ENCODE data around the gene MAGED1.

MAGED1 gene

DNA sequence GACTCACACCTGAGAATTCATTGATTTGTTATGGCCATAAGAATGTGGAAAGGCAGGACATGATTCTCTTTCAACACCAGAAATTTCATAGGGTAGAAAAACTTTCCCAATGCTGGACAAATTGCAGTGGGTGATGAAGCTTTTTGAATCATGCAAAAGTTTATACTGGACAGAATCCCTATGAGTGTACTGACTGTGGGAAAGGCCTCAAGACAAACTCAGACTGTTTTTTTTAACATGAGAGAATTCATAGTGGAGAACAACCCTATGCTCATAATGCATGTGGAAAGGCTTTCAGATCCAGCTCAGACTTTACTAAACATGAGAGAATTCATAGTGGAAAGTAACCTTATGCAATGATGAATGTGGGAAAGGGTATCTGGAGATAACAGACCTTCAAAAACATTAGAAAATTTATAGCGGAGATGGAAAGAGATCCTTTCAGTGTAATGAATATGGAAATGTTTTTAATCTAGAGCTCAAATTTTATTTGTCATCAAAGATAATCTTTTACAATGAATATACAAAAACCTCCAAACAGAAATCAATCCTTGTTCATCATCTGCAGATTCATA is 36.2 kb upstream of the MAGED1 start:
- Histone ChIP-seq H3F3A (ENCODE audit: insufficient read depth, low read length) (peaks cover under 1% of the 10 kb centered on the region; the same call in 1 of the 2 replicates), H3K9me2 (replicated peaks; ENCODE audit: insufficient read depth, low read length) (no peaks in the 10 kb centered on the region), H3K27me3 (replicated peaks; ENCODE audit: insufficient read depth, low read length) (no peaks in the 10 kb centered on the region), H3K9me3 (replicated peaks; ENCODE audit: insufficient read depth, low read length) (no peaks in the 10 kb centered on the region), H4K20me1 (ENCODE audit: insufficient read depth, low read length) (no peaks in the 10 kb centered on the region), H3K9ac (ENCODE audit: low read length) (no peak overlapping the region), H3K27ac (ENCODE audit: low read length) (no peak overlapping the region), H3K4me2 (ENCODE audit: low read depth, low read length) (no peak overlapping the region), H2AFZ (ENCODE audit: low read length) (no peak overlapping the region), H3K36me3 (replicated peaks; ENCODE audit: insufficient read depth, low read length) (no peaks in the 10 kb centered on the region), H3K4me1 (ENCODE audit: low read length) (peaks cover 1% of the 10 kb centered on the region; the same call in 1 of the 2 replicates), H3K79me2 (ENCODE audit: low read length) (no peaks in the 10 kb centered on the region), H3K4me3 (ENCODE audit: low read length) (no peak overlapping the region)
- TF ChIP-seq EZH2phosphoT487 (IDR thresholded peaks at IDR 0.05; ENCODE audit: low read length) (no peak), EZH2 (optimal IDR thresholded peaks at IDR 0.05; ENCODE audit: low read depth, low read length) (no peak)
- TF ChIP-seq, protein P1, sequence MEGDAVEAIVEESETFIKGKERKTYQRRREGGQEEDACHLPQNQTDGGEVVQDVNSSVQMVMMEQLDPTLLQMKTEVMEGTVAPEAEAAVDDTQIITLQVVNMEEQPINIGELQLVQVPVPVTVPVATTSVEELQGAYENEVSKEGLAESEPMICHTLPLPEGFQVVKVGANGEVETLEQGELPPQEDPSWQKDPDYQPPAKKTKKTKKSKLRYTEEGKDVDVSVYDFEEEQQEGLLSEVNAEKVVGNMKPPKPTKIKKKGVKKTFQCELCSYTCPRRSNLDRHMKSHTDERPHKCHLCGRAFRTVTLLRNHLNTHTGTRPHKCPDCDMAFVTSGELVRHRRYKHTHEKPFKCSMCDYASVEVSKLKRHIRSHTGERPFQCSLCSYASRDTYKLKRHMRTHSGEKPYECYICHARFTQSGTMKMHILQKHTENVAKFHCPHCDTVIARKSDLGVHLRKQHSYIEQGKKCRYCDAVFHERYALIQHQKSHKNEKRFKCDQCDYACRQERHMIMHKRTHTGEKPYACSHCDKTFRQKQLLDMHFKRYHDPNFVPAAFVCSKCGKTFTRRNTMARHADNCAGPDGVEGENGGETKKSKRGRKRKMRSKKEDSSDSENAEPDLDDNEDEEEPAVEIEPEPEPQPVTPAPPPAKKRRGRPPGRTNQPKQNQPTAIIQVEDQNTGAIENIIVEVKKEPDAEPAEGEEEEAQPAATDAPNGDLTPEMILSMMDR (IDR thresholded peaks at IDR 0.05; ENCODE audit: low read length): no peak
- no peak for DNase-seq

DNA sequence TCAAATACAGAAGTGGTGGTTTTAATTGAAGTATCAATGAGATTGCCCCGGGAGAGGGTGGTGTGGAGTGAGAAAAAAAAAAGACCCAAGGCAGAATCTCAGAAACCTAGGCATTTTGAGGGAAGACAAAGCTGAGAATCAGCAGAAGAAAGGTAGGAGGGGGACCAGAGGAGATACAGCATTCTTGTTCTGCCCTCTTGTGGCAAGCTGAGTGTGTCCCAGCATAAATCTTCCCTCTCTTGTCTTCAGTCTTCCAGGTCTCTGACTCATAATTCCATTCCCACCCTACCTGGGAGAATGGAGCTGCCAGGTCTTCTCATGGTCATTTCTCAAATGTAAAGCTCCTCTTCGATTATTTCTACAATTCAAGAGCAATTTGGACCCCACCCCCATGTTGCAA is 32.7 kb upstream of the MAGED1 start:
- no peaks in the 10 kb centered on the region for H3K79me2 ChIP-seq (ENCODE audit: low read length)

DNA sequence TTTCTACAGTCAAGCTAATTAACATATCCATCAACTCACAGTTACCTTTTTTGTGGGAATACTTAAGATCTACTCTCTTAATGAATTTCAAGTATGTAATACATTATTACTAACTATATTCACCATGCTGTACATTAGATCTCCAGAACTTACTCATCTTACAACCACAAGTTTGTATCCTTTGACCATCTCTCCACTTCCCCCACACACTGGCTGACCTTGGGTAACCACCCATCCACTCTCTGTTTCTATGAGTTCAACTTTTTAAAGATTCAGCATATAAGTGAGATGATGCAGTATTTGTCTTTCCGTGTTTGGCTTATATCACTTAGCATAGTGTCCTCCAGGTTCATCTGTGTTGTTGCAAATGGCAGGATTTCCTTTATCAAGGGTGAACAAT is 30.5 kb upstream of the MAGED1 start:
- H3K9me2 ChIP-seq (replicated peaks; ENCODE audit: insufficient read depth, low read length): no peaks in the 10 kb centered on the region

More for the DNA sequence above, 32.7 kb upstream of the MAGED1 start:
- Histone ChIP-seq H3K4me1 (ENCODE audit: low read length) (no peaks in the 10 kb centered on the region), H2AFZ (ENCODE audit: low read length) (no peak overlapping the region), H3K4me3 (ENCODE audit: low read length) (no peak overlapping the region), H3K4me2 (ENCODE audit: low read depth, low read length) (no peak overlapping the region), H3K27ac (ENCODE audit: low read length) (no peak overlapping the region), H3K36me3 (replicated peaks; ENCODE audit: insufficient read depth, low read length) (no peaks in the 10 kb centered on the region), H3F3A (ENCODE audit: insufficient read depth, low read length) (no peaks in the 10 kb centered on the region), H3K27me3 (replicated peaks; ENCODE audit: insufficient read depth, low read length) (no peaks in the 10 kb centered on the region), H3K9me3 (replicated peaks; ENCODE audit: insufficient read depth, low read length) (no peaks in the 10 kb centered on the region), H3K9me2 (replicated peaks; ENCODE audit: insufficient read depth, low read length) (no peaks in the 10 kb centered on the region), H3K9ac (ENCODE audit: low read length) (no peak overlapping the region), H4K20me1 (ENCODE audit: insufficient read depth, low read length) (no peaks in the 10 kb centered on the region)
- peak; percentile 8 for DNase-seq
- TF ChIP-seq EZH2phosphoT487 (IDR thresholded peaks at IDR 0.05; ENCODE audit: low read length): no peak
- TF ChIP-seq, protein P1 (IDR thresholded peaks at IDR 0.05; ENCODE audit: low read length): peak; percentile 44

More for the DNA sequence above, 30.5 kb upstream of the MAGED1 start:
- TF ChIP-seq EZH2 (optimal IDR thresholded peaks at IDR 0.05; ENCODE audit: low read depth, low read length) (no peak), EZH2phosphoT487 (IDR thresholded peaks at IDR 0.05; ENCODE audit: low read length) (no peak)
- TF ChIP-seq, protein P1 (IDR thresholded peaks at IDR 0.05; ENCODE audit: low read length): no peak
- Histone ChIP-seq H3K36me3 (replicated peaks; ENCODE audit: insufficient read depth, low read length) (no peaks in the 10 kb centered on the region), H3K4me2 (ENCODE audit: low read depth, low read length) (no peak overlapping the region), H4K20me1 (ENCODE audit: insufficient read depth, low read length) (no peaks in the 10 kb centered on the region), H3K4me3 (ENCODE audit: low read length) (no peak overlapping the region), H3K27me3 (replicated peaks; ENCODE audit: insufficient read depth, low read length) (no peaks in the 10 kb centered on the region), H3K27ac (ENCODE audit: low read length) (no peak overlapping the region), H3K4me1 (ENCODE audit: low read length) (no peaks in the 10 kb centered on the region), H3F3A (ENCODE audit: insufficient read depth, low read length) (no peaks in the 10 kb centered on the region), H2AFZ (ENCODE audit: low read length) (no peak overlapping the region), H3K9ac (ENCODE audit: low read length) (no peak overlapping the region), H3K79me2 (ENCODE audit: low read length) (no peaks in the 10 kb centered on the region), H3K9me3 (replicated peaks; ENCODE audit: insufficient read depth, low read length) (no peaks in the 10 kb centered on the region)
- no peak for DNase-seq

All from MM.1S (cell line).